HG03103 (cell line): ENCODE results near the gene RASSF3.

Experiments
- ATAC-seq: cut with Tn5 transposase; IDR thresholded peaks from one replicate; pipeline ENCODE4 v1.9.1; 2021; ENCODE audit warnings: low read depth; ENCODE audit not compliant: unreplicated experiment

RASSF3 gene

GRCh38 chr12:64716371-64716770 lies 106.1 kb downstream of the RASSF3 start:
- ATAC-seq: no peak

GRCh38 chr12:64716839-64717455 lies 106.7 kb downstream of the RASSF3 start:
- no peak for ATAC-seq

DNA sequence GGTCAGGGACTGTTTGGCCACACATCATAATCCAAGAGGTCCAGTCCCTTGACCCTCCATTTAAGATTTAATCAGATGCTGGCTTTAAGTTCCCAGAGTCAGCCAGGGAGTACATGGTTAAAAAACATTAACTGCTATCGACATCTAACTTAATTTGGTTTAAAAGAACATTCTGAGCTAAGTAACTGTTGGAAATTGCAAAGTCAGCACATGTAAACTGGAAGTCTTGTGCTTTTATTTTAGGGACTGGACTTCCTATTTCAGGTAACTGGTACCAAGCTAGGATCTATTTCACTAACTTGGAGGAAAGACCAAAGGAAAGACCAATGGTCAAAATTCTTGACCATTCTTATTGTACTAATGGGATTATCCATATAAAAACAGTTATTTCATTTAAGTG lies 108.4 kb downstream of the RASSF3 start:
- no peak for ATAC-seq

DNA sequence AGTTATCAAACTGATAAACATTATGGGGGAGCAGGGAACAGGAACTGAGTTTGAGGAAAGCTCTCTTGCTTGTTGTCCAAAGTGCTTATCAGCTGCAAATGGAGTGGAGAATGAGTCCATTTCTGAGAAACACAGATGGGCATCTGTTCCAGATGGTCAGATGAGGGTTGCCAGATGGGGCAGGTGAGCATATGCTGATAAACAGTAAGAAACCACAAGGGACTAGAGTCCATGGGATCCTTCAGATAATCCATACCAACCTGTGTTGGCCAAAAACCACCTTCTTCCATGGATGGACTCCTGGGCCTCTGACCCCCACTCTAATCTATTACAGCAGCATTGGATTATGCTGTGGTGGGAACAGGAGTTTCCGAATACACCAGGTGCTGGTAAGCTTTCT lies 110.6 kb downstream of the RASSF3 start:
- ATAC-seq: no peak

- no peak for ATAC-seq
Measured at GRCh38 chr12:64722835-64723234, 112.5 kb downstream of the RASSF3 start.

GRCh38 chr12:64723630-64724029 lies 113.3 kb downstream of the RASSF3 start:
- no peak for ATAC-seq

GRCh38 chr12:64724201-64724745 lies 114.0 kb downstream of the RASSF3 start:
- no peak for ATAC-seq

GRCh38 chr12:64729909-64730587 lies 119.8 kb downstream of the RASSF3 start:
- ATAC-seq: no peak

- no peak for ATAC-seq
Measured at GRCh38 chr12:64730588-64730969, 120.3 kb downstream of the RASSF3 start.

GRCh38 chr12:64731683-64732082 lies 121.4 kb downstream of the RASSF3 start:
- no peak for ATAC-seq

DNA sequence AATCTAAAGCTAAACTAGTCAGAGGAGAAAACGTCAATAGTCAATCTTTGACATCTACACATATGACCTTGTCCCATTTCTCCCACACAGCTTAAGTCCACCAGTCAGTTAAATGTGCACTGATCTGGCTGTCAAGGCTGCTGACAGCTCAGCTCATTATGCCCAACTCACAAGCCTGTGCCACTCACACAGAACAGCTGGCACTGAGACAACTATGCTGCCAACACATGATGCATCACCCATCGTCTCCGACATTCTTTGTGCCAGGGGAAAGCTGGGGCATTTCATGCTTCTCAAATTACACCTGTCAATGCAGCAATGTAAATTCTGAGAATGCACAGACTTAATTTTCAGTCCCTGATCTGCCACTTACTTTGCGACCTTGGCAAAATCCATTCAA lies 123.6 kb downstream of the RASSF3 start:
- ATAC-seq: no peak

GRCh38 chr12:64735442-64735841 lies 125.1 kb downstream of the RASSF3 start:
- no peak for ATAC-seq

DNA sequence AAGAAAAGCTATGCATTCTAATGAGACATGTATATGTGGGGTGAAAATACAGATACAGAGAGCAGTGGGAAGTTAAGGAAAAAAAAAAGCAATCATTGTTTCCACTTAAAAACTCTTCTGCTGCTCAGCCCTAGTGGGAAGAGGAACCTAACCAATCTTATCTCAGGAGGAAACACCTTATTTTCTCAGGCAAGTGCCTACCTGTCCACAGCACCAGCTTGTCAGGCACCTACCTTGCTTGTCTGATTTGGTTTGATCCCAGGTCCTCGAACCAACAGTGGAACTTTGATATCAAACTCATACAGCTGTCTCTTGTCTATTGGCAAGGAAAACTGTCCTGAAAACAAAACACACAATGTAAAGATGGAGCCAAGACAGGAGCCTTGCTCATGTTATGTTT lies 126.5 kb downstream of the RASSF3 start:
- ATAC-seq: no peak

DNA sequence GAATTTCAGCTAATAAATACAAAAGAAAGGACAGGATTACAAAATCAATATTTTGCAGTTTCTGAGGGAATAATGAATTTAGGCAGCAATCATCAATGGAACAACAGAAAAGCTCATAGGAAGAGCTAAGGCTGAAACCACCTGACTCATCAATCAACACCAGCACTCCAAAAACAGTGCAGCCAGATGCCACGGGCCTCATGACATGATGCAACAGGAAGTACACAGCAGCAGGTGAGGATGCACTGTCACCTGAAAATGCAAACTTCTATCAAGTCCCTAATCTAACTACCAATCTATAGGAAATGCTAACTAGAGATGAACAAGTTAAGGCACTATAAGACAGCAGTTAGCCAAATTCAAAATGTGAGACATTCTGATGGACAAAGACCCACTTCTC lies 127.2 kb downstream of the RASSF3 start:
- no peak for ATAC-seq

DNA sequence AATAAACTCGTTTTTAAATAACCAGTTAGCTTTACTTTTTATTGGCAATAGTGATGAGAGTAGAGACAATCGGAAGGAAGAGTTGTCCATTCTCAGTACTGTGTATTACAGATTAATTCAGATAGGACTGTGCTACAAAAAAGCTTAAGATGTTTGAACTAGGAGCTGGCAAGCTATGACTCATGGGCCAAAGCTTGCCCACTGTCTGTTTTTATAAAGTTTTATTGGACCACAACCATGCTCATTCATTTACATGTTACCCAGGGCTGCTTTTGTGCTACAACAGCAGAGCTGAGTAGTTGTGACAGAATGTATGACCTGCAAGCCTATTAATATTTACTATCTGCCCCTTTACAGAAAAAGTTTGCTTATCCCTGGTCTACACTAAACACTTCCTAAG lies 129.5 kb downstream of the RASSF3 start:
- ATAC-seq: no peak

DNA sequence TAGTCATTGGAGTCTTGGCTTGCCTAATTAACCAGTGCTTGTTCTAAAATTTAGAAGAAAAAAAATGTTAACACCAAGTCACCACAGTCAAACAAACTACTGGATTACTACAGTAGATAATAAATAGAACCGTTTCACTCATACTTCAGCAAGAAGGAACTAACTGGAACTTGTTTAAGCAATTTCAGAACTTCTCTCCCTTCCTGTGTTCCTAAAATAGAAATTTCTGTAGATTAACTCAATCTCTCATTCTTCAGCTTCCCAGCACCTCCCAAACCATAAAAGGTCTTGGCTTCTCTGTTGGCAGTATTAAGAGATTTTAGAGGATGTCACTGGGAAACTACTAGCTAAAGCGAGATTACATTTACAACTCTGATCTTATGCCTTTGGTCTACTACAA lies 130.4 kb downstream of the RASSF3 start:
- ATAC-seq: no peak

DNA sequence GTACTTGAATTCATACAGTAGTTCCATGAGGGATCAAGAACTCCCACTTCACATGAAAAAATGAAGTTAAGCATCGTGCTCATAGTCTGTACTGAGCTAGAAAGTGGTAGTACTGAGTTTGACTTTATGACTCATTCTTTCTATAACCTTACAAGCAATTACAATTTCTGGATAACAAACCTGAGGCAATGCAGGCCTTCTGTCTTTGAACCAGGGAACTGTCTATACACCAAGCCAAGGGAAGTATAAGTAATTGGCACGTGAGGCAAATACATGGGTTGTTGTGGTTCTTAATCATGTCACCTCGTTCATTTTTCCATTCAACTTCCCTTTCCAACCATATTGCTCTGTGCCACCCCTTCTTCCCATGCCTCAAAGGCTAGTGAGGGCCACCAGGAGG lies 132.1 kb downstream of the RASSF3 start:
- no peak for ATAC-seq

DNA sequence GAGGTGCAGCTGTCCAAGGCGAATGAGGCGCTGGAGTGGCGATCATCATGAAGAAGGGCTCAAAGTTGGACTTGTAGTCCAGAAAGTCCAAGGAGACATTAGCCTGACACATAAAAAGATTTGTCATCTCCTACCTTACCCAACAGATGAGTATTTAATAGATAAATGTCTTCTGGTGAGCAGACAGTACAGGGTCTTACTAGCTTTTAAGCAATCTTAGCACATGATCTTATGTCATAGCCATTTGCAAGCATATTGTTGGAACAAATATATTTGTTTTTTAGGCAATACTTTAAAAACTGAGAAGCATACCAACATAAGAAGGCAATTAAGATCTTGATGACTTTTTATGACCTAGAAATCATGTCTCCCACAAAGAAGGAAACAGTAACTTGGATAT lies 132.9 kb downstream of the RASSF3 start:
- ATAC-seq: no peak

- ATAC-seq: no peak
Measured at GRCh38 chr12:64744422-64745258, 134.3 kb downstream of the RASSF3 start.

DNA sequence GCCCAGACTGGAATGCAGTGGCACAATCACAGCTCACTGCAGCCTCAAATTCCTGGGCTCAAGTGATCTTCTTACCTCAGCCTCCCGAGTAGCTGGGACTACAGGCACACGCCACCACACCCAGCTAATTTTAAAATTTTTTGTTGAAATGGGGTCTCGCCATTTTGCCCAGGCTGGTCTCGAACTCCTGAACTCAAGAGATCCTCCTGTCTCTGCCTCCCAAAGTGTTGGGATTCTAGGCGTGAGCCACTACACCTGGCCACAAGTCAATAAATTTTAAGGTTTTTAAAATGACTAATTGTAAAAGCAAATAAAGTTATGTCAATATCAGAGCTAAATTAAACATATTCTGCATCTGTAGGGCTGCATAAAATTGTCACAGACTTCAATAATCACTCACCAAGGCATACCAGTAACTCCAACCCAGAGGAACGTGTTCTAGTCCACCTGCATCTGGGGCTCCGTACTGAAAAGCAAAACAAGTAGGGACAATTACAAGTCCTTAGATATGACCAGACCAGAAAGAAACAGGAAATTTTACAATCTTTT lies 135.0 kb downstream of the RASSF3 start:
- no peak for ATAC-seq

DNA sequence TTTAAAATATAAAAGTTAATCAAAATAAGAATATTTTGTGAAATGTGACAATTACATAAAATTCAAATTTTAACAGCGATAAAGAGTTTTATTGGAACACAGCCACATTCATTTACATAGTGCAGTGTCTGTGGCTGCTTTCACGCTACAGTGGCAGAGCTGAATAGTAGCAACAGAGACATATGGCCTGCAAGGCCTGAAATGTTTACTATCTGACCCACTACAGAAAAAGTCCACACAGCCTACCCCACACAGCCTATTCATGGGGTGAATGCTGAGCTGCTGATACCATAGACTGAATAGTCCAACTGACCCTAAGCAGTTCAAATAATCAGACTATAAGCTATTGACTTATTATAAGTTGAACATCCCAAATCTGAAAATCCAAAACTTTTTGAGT lies 135.7 kb downstream of the RASSF3 start:
- ATAC-seq: no peak
